GM19397 (cell line): ENCODE results near the gene STX7.

Experiments used
- ATAC-seq: cut with Tn5 transposase; IDR thresholded peaks from one replicate; pipeline ENCODE4 v1.9.1; 2021; ENCODE audit warnings: mild to moderate bottlenecking, moderate library complexity; ENCODE audit not compliant: unreplicated experiment

Gene STX7

GRCh38 chr6:132414322-132414721 is 98.6 kb downstream of the STX7 start:
- no peak for ATAC-seq

DNA sequence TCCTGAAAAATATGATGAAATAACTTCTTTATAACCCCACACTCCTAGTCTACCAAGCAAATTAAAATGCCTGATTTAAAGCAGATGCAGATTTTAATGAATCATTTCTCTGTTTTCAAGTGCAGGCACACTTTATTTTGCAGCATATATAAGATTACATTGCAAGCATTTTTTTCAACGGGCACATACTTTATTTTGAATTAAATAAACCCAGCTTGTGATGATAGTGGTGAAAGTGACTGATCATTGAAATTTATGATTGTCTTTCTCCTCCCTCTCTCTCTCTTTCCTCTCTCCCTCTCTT is 99.5 kb downstream of the STX7 start:
- ATAC-seq: no peak

DNA sequence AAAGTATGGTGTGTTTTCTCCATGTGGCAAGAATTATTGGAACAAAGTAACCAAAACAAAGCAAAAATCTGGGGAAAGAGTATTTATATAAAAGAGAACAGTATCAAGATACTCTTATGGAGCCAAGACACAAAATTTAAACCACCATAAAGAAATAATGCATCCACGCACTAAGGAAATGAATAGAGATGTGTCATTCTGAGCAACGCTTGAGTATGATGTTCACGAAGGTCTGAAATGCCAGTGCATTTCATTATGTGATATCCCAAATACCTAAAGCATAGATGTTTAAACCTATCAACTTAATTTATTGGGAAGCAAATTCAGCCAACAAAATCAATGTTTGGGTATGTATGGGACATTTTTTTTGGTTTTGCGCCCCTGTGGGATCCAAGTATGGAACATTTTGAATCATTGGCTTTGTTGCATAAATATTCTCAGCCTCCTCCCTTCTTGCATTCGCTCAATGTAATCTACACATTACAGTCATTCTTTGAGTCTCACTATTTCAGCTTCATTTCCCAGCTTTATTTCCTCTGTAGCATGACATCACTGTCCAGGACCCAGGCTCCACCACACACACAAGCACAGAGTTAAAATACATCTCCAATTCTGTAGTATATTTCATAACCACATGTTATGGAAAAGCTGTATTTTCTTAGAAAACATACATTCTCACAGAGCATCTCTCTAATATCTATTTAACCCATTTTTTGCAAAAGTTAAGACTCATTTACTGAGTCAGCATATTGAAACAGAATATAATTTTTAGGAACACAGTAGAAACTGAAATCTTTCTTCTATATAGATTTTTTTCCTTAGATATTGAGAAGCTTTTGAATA is 100.0 kb downstream of the STX7 start:
- no peak for ATAC-seq

- ATAC-seq: no peak
These were observed 101.6 kb downstream of the STX7 start for GRCh38 chr6:132411296-132411695.

DNA sequence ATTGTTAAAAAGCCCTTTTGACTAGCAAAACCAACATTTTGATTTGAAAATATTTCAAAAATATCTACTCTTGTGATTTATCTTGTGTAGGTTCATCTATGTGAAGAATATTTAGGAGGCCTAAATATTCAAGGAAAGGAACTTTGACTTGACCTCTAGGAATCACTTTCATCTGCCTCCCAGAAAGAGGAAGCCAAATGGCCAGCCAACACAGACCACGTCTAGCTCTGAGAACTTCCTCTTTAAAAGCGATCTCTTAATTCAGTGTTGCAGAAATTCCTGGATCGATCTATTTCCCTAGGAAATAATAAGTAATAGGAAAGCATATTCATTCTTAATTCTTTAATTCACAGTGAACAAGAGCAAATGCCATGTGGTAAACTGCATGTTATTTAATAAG is 102.1 kb downstream of the STX7 start:
- ATAC-seq: no peak

GRCh38 chr6:132405143-132405915 is 107.6 kb downstream of the STX7 start:
- no peak for ATAC-seq

DNA sequence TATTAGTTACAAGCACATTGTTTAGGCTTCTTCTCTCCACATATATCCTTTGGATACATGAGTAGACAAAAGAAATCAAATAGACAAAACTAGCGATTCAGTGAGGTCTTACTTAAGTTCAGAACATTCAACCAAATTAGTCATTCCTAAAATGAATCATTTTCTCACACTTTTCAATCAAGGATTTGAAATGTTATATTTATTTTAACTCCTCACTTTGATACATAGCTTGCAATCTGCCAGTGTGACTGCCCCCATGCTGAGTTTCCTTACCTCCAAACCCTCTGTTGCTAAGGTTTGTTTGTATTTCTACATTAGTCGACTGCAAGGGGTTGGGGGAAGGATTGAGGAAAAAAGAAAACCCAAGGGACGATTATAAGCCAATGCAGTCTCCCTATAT is 108.2 kb downstream of the STX7 start:
- no peak for ATAC-seq

DNA sequence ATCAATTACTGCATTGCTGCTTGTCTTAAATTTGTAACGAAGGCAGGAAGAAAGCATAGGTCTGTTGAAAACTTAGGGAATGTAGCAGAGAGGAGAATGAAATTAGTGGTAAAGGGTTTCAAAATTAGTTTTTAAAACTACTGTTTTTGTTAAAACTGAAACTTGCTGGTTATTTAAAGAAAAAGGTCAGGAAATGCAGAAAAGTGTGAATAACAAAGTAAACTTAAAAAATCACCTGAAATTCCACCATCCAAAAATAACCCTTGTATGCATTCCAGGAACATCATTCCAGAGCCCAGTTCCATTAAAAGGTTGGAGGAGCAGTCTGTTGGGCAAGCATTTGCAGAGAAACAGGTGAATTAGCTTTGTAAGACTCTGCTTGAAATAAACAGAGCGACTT is 108.6 kb downstream of the STX7 start:
- ATAC-seq: no peak

GRCh38 chr6:132401618-132402285 is 111.2 kb downstream of the STX7 start:
- ATAC-seq: no peak

DNA sequence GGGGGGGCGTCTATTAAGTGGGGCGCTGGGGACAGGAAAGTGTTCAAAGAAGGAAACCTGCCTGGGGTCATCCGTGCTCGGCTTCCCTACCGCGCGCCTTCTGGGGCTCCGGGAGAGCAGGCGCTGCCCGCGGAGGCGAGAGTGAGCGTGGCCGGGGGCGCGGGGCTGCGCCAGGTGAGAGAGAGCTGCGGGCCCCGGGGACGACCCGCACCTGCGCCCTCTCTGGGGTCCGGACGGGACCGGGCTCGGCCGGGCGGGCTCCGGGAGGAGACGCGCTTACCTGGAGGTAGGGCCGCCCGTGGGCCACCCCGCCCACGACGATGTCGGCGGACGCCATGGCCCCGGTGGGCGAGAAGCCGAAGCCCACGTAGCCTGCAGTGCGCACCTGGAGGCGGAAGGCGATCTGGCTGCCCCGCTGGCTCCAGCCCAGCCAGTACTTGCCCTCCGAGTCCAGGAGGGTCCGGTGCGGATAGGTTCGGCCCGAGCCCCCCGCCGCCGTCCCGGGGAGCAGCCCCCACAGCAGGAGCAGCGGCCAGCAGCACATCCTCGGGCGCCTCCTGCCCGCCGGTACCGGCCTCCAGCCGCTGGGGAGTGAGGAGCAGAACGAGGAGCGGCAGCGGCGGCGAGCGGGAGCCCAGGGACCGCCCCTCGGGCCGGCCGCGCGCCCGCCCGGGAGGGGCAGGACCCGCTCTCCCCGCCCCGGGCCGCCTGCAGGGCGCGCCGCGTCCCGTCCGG is 111.9 kb downstream of the STX7 start, which contains the start of gene MOXD1:
Gene MOXD1, minus strand, starts transcription at position 593 of the 735 bp plus-strand sequence. Its CDS starts 49 bp downstream, at position 544.
- peak; percentile 74 for ATAC-seq

- no peak for ATAC-seq
These were observed 112.4 kb downstream of the STX7 start for GRCh38 chr6:132400555-132400882.

DNA sequence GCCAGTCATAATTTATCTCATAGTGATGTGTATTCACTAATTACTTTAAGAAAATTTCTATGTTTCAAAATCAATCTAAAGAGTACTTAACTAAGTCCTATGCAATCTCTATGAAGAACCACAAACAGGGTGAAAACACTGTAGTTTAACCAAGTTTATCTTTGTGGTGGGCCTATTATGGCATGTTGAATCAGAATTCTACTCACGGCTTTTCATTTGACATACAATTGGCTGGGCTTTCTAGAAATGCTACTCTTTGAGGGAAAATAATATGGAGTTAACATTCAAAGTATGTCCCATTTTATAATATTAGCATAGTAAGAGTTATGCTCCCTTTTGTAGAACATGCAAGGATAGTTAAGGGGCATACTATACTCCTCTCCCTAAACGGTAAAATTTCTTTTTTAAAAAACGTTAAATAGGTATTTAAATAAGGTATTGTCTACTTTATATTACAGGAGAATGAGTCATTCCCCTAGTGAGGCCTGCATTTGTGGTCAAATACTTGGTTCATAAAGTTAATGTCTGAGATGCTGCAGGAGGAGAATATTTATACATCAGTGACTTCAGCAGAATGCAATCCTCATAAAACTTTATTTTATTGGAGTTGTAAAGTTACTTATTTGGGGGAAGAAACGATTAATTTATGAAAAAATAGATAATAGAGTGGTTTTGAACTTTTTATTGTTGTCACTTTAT is 113.4 kb downstream of the STX7 start:
- ATAC-seq: no peak
